ENCODE data around the gene OR2A5.

OR2A5 gene

DNA sequence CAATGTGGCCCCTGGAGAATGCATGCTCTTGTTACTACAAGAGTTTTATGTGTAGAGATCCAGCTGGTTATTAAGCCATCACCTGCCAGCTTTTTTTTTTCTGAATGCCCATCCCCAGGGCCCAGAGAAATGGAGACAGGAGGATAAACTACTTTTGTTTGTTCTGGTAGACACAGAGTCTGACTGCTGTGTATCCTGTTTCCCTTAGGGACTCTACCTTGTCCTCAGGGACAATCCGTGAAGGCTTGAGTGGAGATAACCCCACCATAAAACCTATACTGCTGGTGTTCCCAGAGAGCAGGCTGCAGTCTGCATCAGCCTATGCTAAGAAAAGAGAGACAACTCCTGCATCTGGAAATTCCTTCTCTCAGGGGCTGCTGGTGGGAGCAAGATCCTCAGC lies at the start of gene OR2A5:
OR2A5 (plus strand) TSS at position 301 of the 400 bp plus-strand sequence. CDS start 1,454 bp downstream, outside the sequence.
- DNase-seq (ENCODE audit: low read depth) = no peak
- TF ChIP-seq, protein P1, sequence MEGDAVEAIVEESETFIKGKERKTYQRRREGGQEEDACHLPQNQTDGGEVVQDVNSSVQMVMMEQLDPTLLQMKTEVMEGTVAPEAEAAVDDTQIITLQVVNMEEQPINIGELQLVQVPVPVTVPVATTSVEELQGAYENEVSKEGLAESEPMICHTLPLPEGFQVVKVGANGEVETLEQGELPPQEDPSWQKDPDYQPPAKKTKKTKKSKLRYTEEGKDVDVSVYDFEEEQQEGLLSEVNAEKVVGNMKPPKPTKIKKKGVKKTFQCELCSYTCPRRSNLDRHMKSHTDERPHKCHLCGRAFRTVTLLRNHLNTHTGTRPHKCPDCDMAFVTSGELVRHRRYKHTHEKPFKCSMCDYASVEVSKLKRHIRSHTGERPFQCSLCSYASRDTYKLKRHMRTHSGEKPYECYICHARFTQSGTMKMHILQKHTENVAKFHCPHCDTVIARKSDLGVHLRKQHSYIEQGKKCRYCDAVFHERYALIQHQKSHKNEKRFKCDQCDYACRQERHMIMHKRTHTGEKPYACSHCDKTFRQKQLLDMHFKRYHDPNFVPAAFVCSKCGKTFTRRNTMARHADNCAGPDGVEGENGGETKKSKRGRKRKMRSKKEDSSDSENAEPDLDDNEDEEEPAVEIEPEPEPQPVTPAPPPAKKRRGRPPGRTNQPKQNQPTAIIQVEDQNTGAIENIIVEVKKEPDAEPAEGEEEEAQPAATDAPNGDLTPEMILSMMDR (IDR thresholded peaks at IDR 0.05; ENCODE audit: control insufficient read depth, insufficient read depth, low read depth, low read length, missing control alignments) = no peak
- no peak within 1 kb of the TSS for H3K4me3 ChIP-seq (ENCODE audit: control insufficient read depth, low read depth, low read length)

- DNase-seq (ENCODE audit: low read depth) = no peak
- H3K4me3 ChIP-seq (ENCODE audit: control insufficient read depth, low read depth, low read length) = no peak within 1 kb of the TSS
- TF ChIP-seq, protein P1 (IDR thresholded peaks at IDR 0.05; ENCODE audit: control insufficient read depth, insufficient read depth, low read depth, low read length, missing control alignments) = no peak
Measured at GRCh38 chr7:144000020-144000419, 48.7 kb upstream of the OR2A5 start, which contains the start of gene OR6B1. TSS of gene OR6B1 (plus strand) at chr7:144000320. CDS start at chr7:144003997, 3,677 bp downstream.

DNA sequence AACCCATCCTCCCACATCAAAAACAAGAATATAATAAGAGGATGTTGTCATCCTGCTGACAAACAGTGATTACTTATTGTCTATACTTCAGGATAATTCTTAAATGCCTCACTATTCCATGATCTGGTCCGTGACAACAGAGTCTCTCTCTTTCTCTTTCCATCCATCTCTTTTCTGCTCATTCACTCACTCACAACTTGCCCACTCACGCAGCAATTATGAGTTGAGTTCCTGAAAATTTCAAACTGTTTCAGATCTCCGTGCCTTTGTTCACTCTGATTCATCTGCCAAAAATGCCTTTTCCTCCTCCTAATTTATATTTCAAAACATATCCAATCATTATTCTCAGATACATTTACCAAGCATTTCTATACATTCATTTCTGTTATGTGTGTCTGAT lies 47.2 kb upstream of the OR2A5 start:
- H3K4me3 ChIP-seq (ENCODE audit: control insufficient read depth, low read depth, low read length) = no peak overlapping the region
- DNase-seq (ENCODE audit: low read depth) = no peak
- TF ChIP-seq, protein P1 (IDR thresholded peaks at IDR 0.05; ENCODE audit: control insufficient read depth, insufficient read depth, low read depth, low read length, missing control alignments) = no peak

- no peak overlapping the region for H3K4me3 ChIP-seq (ENCODE audit: control insufficient read depth, low read depth, low read length)
- TF ChIP-seq, protein P1 (IDR thresholded peaks at IDR 0.05; ENCODE audit: control insufficient read depth, insufficient read depth, low read depth, low read length, missing control alignments) = no peak
- DNase-seq (ENCODE audit: low read depth) = no peak
Measured at GRCh38 chr7:144004703-144005102, 44.0 kb upstream of the OR2A5 start.

GRCh38 chr7:144006029-144006691 lies 42.6 kb upstream of the OR2A5 start:
- DNase-seq (ENCODE audit: low read depth) = no peak
- no peak overlapping the region for H3K4me3 ChIP-seq (ENCODE audit: control insufficient read depth, low read depth, low read length)
- TF ChIP-seq, protein P1 (IDR thresholded peaks at IDR 0.05; ENCODE audit: control insufficient read depth, insufficient read depth, low read depth, low read length, missing control alignments) = no peak

DNA sequence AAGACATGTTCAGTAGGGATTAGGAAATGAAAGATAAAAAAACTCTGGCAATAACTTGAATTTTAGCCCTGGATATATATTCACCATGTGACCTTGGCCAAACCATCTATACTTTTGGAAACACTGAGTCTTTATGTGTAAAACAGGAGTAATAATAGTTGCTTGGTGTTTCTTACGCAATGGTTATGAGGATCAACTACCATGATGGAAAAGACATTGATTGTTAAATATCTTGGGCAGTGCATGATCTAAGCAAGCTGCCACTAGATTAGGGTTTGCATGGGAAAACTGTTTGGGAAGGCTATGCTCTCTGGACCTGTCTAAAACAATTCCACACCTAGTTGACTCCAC lies 42.1 kb upstream of the OR2A5 start:
- TF ChIP-seq, protein P1 (IDR thresholded peaks at IDR 0.05; ENCODE audit: control insufficient read depth, insufficient read depth, low read depth, low read length, missing control alignments) = no peak
- DNase-seq (ENCODE audit: low read depth) = no peak
- no peak overlapping the region for H3K4me3 ChIP-seq (ENCODE audit: control insufficient read depth, low read depth, low read length)

All from AG09309 (cell line).